Activated CD4-positive, CD25-positive, alpha-beta regulatory T cell (primary cell): Measurements from ENCODE around the gene BRD4.
A peak's percentile ranks its signal among the peaks of the same experiment; 100 is the strongest.

Experiments used
- DNase-seq, 4 experiments: peaks; one replicate each; lab custom pipeline; 2025; lab: John Stamatoyannopoulos, UW

The BRD4 gene

GRCh38 chr19:15225760-15226159 is 106.6 kb downstream of the BRD4 start:
- no peak for DNase-seq

DNA sequence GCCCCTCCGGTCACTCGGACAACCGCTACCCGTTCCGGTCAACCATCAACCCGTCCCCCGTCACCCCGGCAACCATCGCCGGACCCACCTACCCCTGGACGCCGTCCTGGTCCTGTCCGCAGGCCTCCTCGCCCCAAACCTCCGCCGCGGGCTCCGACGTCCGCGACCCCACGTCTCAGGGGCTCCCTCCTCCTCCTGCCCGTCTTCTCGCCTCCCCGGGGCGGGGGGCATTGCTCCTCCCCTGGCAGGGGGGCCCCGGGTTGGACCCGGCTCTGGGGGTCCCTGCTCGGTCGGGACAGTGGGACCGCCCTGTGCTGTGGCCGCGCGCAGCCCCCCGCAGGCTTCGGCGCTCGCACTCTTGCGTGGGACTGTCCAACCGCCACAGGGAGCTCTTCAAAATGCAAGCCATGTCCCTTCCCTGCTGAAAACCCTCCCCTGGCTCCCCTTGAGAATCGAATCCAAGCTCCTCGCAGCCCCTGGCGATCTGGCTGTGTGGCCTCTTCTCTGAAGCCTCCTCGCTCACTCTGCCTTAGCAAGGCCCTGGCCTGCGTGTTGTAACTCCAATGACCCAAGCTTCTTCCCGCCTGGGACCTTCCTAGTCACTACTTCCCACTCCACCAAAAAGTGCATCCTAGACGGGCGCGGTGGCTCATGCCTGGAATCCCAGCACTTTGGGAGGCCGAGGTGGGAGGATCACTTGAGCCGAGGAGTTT is 108.5 kb downstream of the BRD4 start:
- no peak for DNase-seq

GRCh38 chr19:15222738-15223648 is 109.3 kb downstream of the BRD4 start:
- peak in 3 of 4 experiments; percentile 17 to 42 (median 27) for DNase-seq

DNA sequence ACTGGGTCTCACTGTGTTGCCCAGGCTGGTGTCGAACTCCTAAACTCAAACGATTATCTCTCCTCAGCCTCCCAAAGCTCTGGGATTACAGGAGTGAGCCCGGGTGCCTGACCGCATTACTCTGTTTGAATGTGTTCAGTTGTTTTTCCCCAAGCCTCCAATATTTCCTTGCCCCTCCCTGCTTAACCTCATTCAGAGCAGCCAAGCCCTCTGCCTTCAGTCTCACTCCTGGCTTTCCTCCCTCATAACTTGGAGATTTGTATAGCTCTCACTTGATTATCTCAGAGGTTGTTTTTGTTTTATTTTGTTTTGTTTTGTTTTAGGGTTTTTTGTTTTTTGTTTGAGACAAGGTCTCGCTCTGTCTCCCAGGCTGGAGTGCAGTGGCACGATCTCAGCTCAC is 111.5 kb downstream of the BRD4 start:
- no peak for DNase-seq

- no peak for DNase-seq
Measured at GRCh38 chr19:15218501-15218900, 113.8 kb downstream of the BRD4 start.

- no peak for DNase-seq
Measured at GRCh38 chr19:15216363-15216762, 116.0 kb downstream of the BRD4 start.

DNA sequence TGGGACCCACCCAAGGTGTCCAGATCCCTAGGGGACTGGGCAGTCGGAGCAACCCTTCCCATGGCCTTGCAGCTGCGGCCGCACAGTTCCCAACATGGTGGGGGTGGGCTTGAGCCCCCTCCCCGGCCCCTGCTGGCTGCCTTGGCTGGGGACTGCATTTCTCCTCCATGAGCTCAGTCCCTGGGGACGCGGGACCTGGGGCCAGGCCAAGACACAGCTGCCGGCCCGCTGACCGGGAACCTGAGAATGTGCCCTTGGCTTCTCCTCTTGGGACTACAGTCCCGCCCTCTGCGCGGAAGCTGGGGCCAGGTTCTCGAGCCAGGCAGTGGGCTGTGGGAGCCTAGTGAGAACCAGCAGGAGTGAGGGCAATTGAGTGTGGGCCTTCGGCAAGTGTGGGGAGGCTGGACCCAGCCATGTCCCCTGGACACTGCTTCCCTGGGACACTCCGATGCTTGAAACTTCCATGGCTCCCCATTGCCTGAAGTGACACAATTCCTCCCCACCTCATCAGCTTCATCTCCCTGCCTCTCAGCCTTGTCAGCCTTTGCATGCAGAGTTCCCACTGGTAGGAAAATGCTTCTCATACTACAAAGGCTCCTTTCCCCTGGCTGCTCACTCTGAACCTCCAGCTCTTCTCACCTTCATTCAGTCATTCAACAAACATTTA is 118.5 kb downstream of the BRD4 start:
- no peak for DNase-seq

- DNase-seq: no peak
Measured at GRCh38 chr19:15212711-15213110, 119.6 kb downstream of the BRD4 start.

GRCh38 chr19:15210323-15210781 is 122.0 kb downstream of the BRD4 start:
- DNase-seq: no peak

- no peak for DNase-seq
Measured at GRCh38 chr19:15201374-15202023, 130.8 kb downstream of the BRD4 start.

- DNase-seq: no peak
Measured at GRCh38 chr19:15200553-15201364, 131.6 kb downstream of the BRD4 start, which contains the start of gene NOTCH3. NOTCH3 (minus strand) TSS chr19:15200995; CDS start chr19:15200905, 90 bp downstream.

DNA sequence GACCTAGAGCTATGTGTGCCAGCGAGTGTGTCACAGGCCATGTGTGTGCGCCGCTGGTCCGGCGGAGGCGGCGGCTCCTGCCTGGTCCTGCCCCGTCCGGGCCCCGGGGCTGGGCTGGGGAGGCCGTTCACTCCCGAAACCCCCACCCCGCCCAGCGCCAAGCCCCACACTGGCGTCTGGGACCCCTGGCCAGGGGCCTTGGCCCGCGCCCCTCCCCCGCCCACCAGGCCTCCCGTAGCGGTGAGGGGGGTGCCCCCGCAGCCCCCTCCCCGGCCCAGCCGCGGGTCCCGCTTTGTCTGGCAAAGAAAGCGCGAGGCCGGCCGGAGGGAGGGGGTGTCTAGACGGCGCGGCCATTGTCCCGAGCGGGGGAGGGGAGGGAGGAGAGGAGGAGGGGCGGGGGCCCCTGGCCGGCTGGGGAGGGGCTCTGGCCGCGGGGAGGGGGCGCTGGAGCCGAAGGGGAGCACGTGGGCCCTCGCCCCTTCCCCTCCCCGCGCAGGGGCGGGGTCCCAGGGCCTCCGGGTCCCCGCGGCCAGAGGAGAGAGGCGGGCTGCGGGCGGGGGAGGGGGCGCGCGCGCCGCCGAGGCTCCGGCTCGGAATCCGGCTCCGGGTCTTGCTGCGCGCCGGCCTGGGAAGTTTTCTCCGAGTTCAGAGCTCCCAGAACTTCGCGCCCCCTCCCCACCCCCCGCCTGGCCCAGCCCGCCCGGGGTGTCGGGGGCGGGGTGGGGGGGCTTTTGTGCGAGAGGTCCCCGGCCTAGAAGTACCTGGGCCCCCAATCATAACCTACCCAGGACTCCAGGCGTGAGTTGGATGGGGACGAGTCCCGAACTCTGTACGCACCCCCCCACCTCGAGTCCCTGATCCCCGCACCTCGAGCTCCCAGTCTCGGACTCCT is 132.4 kb downstream of the BRD4 start:
- DNase-seq: no peak

- DNase-seq: no peak
Measured at GRCh38 chr19:15198951-15199660, 133.2 kb downstream of the BRD4 start.

DNA sequence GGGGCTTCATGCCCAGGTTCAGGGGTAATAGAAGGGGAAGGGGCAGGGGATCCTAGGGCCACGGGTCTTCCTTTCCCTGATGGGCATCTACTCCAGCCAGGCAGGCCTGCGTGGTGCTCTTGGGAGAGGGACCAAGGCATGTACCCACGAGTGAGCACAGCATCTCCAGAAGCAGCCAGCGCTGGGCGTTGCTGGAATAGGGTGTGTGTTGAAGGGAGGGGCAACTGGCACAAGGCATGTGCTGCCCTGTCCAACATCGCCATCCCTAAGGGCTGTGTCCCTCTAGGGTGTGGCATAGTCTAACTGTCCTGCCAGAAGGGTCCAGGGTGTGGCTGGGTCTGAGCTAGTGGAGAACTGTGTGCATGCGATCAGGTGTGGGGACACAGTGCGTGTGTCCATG is 134.4 kb downstream of the BRD4 start:
- no peak for DNase-seq

- no peak for DNase-seq
Measured at GRCh38 chr19:15197275-15197941, 134.9 kb downstream of the BRD4 start.

- no peak for DNase-seq
Measured at GRCh38 chr19:15196360-15197005, 135.9 kb downstream of the BRD4 start.

GRCh38 chr19:15195371-15196334 is 136.7 kb downstream of the BRD4 start:
- no peak for DNase-seq
